Ascending aorta (tissue), 2 donors: Measurements from ENCODE around the gene MARCHF2. TPM values are rescaled to one million over a fixed set of nuclear protein-coding genes. Genes with fewer than 3 reads are reported as not detected.
"Not testable (repeated sequence)": the region's sequence is repeated elsewhere in the genome, so short reads cannot be mapped to it uniquely, and the experiment has no call there.

ENCODE experiments used
- DNase-seq, 2 donors: peaks; one replicate each; pipeline ENCODE4 v3.0.0-alpha.2; 2019; ENCODE audit warnings: low spot score in 2 of 2
- H3K27ac ChIP-seq, 2 donors: fragments of 200-600 bp; sonication (generic); one replicate each; pipeline ENCODE4 v1.5.1; 2016 to 2017; ENCODE audit warnings: mild to moderate bottlenecking in 1 of 2
- H3K27me3 ChIP-seq: fragments of 200-600 bp; sonication (generic); one replicate; pipeline ENCODE4 v1.5.1; 2017
- H3K36me3 ChIP-seq, 2 donors: fragments of 200-600 bp; sonication (generic); one replicate each; pipeline ENCODE4 v1.5.1; 2016
- H3K4me1 ChIP-seq, 2 donors: fragments of 200-600 bp; sonication (generic); one replicate each; pipeline ENCODE4 v1.5.1; 2016 to 2017; ENCODE audit warnings: mild to moderate bottlenecking in 1 of 2
- H3K4me3 ChIP-seq, 2 donors: fragments of 200-600 bp; sonication (generic); one replicate each; pipeline ENCODE4 v1.5.1; 2016 to 2017; ENCODE audit warnings: mild to moderate bottlenecking in 1 of 2
- H3K9me3 ChIP-seq, 2 donors: fragments of 200-600 bp; sonication (generic); one replicate each; pipeline ENCODE4 v1.5.1; 2016
- intact Hi-C: fragments of 100-400 bp; cut with DNase I; formaldehyde crosslinking; loops from one replicate; pipeline ENCODE4 v1.15.1; 2023
- total RNA-seq: library from RNA; depleted of rRNA; stranded (reverse); fragments of >200 nt; gene quantifications from one replicate; pipeline ENCODE4 v1.1.0, GENCODE V29; 2016
- TF ChIP-seq, protein P1 (sequence below), 3 experiments: fragments of 200-600 bp in 2 of 3; fragments of 450-650 bp in 1 of 3; sonication (generic) in 2 of 3; IDR thresholded peaks; one replicate each; pipeline ENCODE4 v1.5.1; 2016 to 2019; ENCODE audit warnings: antibody characterized with exemption in 3 of 3, mild to moderate bottlenecking in 1 of 3, moderate library complexity in 1 of 3

The MARCHF2 gene
- total RNA-seq, 1 donor from 2014 or later: 151 TPM

DNA sequence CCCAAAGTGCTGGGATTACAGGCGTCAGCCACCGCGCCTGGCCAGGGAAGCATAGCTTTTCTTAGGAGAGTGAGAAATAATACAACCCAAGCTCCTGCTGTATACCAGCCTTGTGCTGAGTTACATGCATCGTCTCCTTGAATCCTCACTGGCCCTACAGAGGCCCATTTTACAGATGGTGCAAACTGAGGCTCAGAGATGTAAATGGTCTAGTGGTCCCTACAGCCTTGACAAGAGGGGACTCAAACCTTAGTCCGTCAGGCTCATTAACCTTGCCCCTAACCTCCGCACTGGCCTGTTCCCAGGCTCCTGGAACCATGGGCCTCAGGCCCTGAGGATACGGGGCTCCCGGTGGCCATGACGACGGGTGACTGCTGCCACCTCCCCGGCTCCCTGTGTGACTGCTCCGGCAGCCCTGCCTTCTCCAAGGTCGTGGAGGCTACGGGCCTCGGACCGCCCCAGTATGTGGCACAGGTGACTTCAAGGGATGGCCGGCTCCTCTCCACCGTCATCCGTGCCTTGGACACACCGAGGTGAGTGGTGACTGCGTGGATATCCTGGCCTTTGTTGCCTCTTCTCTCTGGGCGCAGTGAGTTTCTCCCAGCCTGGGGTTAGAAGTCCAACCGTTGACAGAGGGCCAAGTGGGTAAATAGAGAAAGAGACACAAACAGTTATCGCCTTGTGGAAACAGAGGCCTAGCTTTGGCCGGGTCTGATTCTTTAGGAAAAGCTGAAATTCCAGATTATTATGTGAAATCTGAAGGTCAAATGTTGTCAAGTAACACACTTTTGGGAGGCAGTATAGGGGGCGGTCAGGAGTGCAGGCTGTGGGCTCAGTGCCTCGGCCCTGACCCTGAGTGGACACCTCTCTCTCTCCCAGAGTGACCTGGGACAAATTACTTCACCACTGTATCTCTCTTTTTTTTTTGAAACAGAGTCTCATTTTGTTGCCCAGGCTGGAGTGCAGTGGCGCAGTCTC lies 8.7 kb downstream of the MARCHF2 start:
- H3K4me3 ChIP-seq: no peak overlapping the region
- DNase-seq: no peak
- no peak overlapping the region for H3K27ac ChIP-seq
- no peaks in the 10 kb centered on the region for H3K9me3 ChIP-seq
- peaks cover 5 to 26% of the 10 kb centered on the region in 2 donors for H3K36me3 ChIP-seq
- no peaks in the 10 kb centered on the region for H3K27me3 ChIP-seq
- TF ChIP-seq, protein P1, sequence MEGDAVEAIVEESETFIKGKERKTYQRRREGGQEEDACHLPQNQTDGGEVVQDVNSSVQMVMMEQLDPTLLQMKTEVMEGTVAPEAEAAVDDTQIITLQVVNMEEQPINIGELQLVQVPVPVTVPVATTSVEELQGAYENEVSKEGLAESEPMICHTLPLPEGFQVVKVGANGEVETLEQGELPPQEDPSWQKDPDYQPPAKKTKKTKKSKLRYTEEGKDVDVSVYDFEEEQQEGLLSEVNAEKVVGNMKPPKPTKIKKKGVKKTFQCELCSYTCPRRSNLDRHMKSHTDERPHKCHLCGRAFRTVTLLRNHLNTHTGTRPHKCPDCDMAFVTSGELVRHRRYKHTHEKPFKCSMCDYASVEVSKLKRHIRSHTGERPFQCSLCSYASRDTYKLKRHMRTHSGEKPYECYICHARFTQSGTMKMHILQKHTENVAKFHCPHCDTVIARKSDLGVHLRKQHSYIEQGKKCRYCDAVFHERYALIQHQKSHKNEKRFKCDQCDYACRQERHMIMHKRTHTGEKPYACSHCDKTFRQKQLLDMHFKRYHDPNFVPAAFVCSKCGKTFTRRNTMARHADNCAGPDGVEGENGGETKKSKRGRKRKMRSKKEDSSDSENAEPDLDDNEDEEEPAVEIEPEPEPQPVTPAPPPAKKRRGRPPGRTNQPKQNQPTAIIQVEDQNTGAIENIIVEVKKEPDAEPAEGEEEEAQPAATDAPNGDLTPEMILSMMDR (IDR thresholded peaks at IDR 0.05): no peak
- peaks cover 0 to 17% of the 10 kb centered on the region in 2 donors for H3K4me1 ChIP-seq
- intact Hi-C loops: no loop called here

DNA sequence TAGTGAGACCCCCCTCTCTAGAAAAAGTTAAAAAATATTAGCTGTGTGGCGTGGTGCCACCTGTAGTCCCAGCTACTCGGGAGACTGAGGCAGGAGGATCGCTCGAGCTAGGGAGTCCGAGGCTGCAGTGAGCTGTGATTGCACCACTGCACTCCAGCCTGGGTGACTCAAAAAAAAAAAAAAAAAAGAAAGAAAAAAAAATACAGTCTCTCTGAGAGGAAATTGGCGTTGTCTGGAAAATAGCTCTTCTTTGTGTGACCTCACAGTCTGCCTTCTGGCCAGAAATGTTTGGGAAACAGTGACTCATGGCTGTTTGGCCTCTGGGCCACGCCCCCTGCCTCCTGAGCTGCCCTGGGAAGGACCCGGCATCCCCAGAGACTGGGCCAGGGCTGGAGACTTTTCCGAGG lies 10.7 kb downstream of the MARCHF2 start:
- Histone ChIP-seq H3K27me3 (no peaks in the 10 kb centered on the region), H3K4me3 (peak overlapping the region in 1 of 2 donors; percentile 23), H3K4me1 (peaks cover 0 to 17% of the 10 kb centered on the region in 2 donors), H3K27ac (peak overlapping the region; percentile 81 to 92), H3K9me3 (no peaks in the 10 kb centered on the region), H3K36me3 (peaks cover 13 to 28% of the 10 kb centered on the region in 2 donors)
- intact Hi-C loops: loop anchor here (1.0 kb wide), 2 partner anchors 11 to 20 kb away; partner anchors contain the start of genes HNRNPM and MARCHF2
- DNase-seq: peak; percentile 88 to 98
- TF ChIP-seq, protein P1 (IDR thresholded peaks at IDR 0.05): no peak

DNA sequence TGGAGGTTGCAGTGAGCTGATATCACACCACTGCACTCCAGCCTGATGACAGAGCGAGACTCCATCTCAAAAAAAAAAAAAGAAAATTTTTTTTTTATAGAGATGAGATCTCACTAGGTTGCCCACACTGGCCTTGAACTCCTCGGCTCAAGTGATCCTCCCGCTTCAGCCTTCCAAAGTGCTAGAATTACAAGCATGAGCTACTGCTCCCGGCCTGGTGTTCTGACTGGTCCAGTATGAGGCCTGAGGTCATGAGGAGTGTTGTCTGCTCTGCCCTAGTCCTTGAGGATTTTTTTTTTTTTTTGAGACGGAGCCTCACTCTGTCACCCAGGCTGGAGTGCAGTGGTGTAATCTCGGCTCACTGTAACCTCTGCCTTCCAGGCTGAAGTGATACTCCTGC lies 12.2 kb downstream of the MARCHF2 start:
- DNase-seq, H3K9me3 ChIP-seq, H3K27me3 ChIP-seq, H3K4me3 ChIP-seq, intact Hi-C loops: not testable (repeated sequence)
- H3K36me3 ChIP-seq: peaks cover 18 to 28% of the 10 kb centered on the region in 2 donors
- H3K4me1 ChIP-seq: peaks cover 0 to 17% of the 10 kb centered on the region in 2 donors
- peak overlapping the region in 1 of 2 donors; percentile 43 for H3K27ac ChIP-seq

DNA sequence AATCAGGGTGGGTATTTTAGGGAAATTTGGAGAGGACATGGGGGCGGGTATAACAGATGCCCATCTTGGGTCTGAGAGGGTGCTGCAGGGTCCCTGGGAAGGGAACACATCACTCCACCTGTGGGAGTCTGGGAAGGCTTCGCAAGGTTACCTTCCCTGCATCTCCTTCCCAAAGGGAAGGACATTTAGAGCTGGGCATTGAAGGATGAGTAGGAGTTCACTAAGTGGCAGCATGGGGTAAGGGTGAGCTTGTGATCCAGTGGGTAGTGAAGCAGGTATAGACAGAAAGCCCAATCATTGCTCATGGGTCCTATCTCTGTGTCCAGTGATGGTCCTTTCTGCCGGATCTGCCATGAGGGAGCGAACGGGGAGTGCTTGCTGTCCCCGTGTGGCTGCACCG lies 13.2 kb downstream of the MARCHF2 start:
- intact Hi-C loops: no loop called here
- TF ChIP-seq, protein P1 (IDR thresholded peaks at IDR 0.05): no peak
- Histone ChIP-seq H3K4me1 (peaks cover 0 to 17% of the 10 kb centered on the region in 2 donors), H3K27ac (no peak overlapping the region), H3K36me3 (peaks cover 25 to 34% of the 10 kb centered on the region in 2 donors), H3K9me3 (no peaks in the 10 kb centered on the region), H3K4me3 (no peak overlapping the region), H3K27me3 (no peaks in the 10 kb centered on the region)
- DNase-seq: no peak

DNA sequence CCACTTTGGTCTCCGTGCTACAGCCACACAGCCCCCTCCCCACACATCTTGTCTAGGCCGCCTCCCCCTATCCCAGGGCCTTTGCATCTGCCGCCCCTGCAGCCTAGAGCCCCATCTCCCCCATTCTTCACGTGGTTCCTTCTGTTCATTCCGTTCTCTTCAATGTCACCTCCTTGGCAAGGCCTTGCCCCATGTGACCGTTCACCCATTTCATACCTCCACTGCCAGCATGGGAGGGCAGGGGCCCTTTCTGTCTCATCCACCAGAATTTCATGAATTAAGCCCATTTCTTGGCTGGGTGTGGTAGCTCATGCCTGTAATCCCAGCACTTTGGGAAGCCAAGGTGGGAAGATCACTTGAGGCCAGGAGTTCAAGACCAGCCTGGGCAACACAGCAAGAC lies 15.9 kb downstream of the MARCHF2 start:
- TF ChIP-seq, protein P1 (IDR thresholded peaks at IDR 0.05): no peak
- H3K27me3 ChIP-seq: no peaks in the 10 kb centered on the region
- no peak overlapping the region for H3K27ac ChIP-seq
- no peak for DNase-seq
- H3K9me3 ChIP-seq: no peaks in the 10 kb centered on the region
- H3K36me3 ChIP-seq: peaks cover 23 to 28% of the 10 kb centered on the region in 2 donors
- intact Hi-C loops: no loop called here
- peaks cover 0 to 13% of the 10 kb centered on the region in 2 donors for H3K4me1 ChIP-seq
- H3K4me3 ChIP-seq: no peak overlapping the region

DNA sequence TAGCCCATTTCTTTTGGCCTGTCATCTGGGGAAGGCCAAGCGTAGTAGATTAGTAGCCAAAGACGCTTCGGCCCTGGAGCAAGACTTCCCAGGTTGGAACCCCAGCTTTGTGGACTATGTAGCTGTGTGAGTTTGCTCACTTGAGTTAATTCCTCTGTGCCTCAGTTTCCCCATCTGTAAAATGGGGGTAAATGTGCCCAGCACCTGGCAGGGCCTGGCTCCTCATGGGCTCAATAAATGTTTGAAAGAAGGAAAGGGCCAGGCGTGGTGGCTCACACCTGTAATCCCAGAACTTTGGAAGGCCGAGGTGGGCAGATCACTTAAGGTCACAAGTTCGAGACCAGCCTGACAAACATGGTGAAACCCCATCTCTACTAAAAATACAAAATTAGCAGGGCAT lies 16.7 kb downstream of the MARCHF2 start:
- Histone ChIP-seq H3K27ac (no peak overlapping the region), H3K4me1 (peaks cover 0 to 11% of the 10 kb centered on the region in 2 donors), H3K9me3 (no peaks in the 10 kb centered on the region), H3K27me3 (no peaks in the 10 kb centered on the region), H3K36me3 (peaks cover 23 to 28% of the 10 kb centered on the region in 2 donors), H3K4me3 (no peak overlapping the region)
- intact Hi-C loops: no loop called here
- TF ChIP-seq, protein P1 (IDR thresholded peaks at IDR 0.05): no peak
- no peak for DNase-seq
